Fibroblast of lung (primary cell): ENCODE results near the gene TCF7L1. TPM values are rescaled to one million over a fixed set of nuclear protein-coding genes. Genes with fewer than 3 reads are reported as not detected.

ENCODE experiments used
- DNase-seq, 2 donors: peaks; one replicate each; pipeline versions ENCODE4 v3.0.0 to v3.0.0-alpha.2; 2010; ENCODE audit warnings: low read depth in 2 of 2
- H2AFZ ChIP-seq: 2 replicates; pipeline ENCODE4 v1.5.1; 2012; ENCODE audit warnings: low read length, control low read depth, inconsistent platforms
- H3K27ac ChIP-seq: 2 replicates; pipeline ENCODE4 v1.5.1; 2011; ENCODE audit warnings: low read length, control low read depth; ENCODE audit not compliant: insufficient read depth
- H3K27me3 ChIP-seq: 2 replicates; pipeline ENCODE4 v1.5.1; 2011; ENCODE audit warnings: mild to moderate bottlenecking, low read length; ENCODE audit not compliant: control insufficient read depth, insufficient read depth
- H3K36me3 ChIP-seq: 2 replicates; pipeline ENCODE4 v1.5.1; 2011; ENCODE audit warnings: low read length; ENCODE audit not compliant: control insufficient read depth, insufficient read depth
- H3K4me1 ChIP-seq: 2 replicates; pipeline ENCODE4 v1.5.1; 2011; ENCODE audit warnings: low read length; ENCODE audit not compliant: control insufficient read depth, insufficient read depth; ENCODE audit errors: extremely low read depth
- H3K4me2 ChIP-seq: 2 replicates; pipeline ENCODE4 v1.5.1; 2011; ENCODE audit warnings: low read length, control low read depth; ENCODE audit not compliant: insufficient read depth; ENCODE audit errors: extremely low read depth
- H3K4me3 ChIP-seq, 4 experiments: fragments of 200-600 bp in 1 of 4; sonication (generic) in 1 of 4; replicated peaks in 1 of 4; 2 replicates each; pipeline ENCODE4 v1.5.1; 2011 to 2016; ENCODE audit warnings: low read length in 4 of 4, low read depth in 3 of 4, mild to moderate bottlenecking in 3 of 4, control low read depth in 2 of 4, inconsistent platforms in 1 of 4, mixed read lengths in 1 of 4; ENCODE audit not compliant: insufficient read depth in 1 of 4; ENCODE audit errors: control extremely low read depth in 1 of 4
- H3K79me2 ChIP-seq: 2 replicates; pipeline ENCODE4 v1.5.1; 2012; ENCODE audit warnings: mild to moderate bottlenecking, low read length, inconsistent platforms; ENCODE audit not compliant: control insufficient read depth, insufficient read depth
- H3K9ac ChIP-seq: 2 replicates; pipeline ENCODE4 v1.5.1; 2011; ENCODE audit warnings: mild to moderate bottlenecking, low read length, control low read depth; ENCODE audit not compliant: insufficient read depth
- H3K9me3 ChIP-seq: 2 replicates; pipeline ENCODE4 v1.5.1; 2012; ENCODE audit warnings: low read depth, low read length; ENCODE audit not compliant: control insufficient read depth, insufficient read depth
- H4K20me1 ChIP-seq: 2 replicates; pipeline ENCODE4 v1.5.1; 2011; ENCODE audit warnings: low read length; ENCODE audit not compliant: control insufficient read depth, insufficient read depth; ENCODE audit errors: extremely low read depth
- EZH2 ChIP-seq: IDR thresholded peaks from 2 replicates; pipeline ENCODE4 v1.5.1; 2012; ENCODE audit warnings: low read length, control low read depth, mild to moderate bottlenecking; ENCODE audit errors: missing control alignments
- polyA plus RNA-seq, 2 donors: library from polyadenylated mRNA; depleted of rRNA in 1 of 2; stranded (reverse) in 1 of 2; unstranded in 1 of 2; fragments of >200 nt; gene quantifications; 2 replicates each; pipeline ENCODE4 v1.2.1, GENCODE V29; 2011 to 2012; ENCODE audit warnings: missing spikeins in 1 of 2
- total RNA-seq: library from RNA; depleted of rRNA; stranded (reverse); fragments of >200 nt; gene quantifications from 2 replicates; pipeline ENCODE4 v1.2.1, GENCODE V29; 2014
- TF ChIP-seq, protein P1 (sequence below), 2 donors: IDR thresholded peaks in 1 of 2; conservative IDR thresholded peaks in 1 of 2; 1 replicate in 1 of 2; 2 replicates in 1 of 2; pipeline ENCODE4 v1.5.1; 2011 to 2012; ENCODE audit warnings: low read length in 2 of 2, control low read depth in 1 of 2, inconsistent platforms in 1 of 2, low read depth in 1 of 2, mild to moderate bottlenecking in 1 of 2

Gene TCF7L1
- total and polyA plus RNA-seq, 2 donors (not counting 1 experiment from before 2014, with no cell fraction given): 0.83 to 1.5 TPM

DNA sequence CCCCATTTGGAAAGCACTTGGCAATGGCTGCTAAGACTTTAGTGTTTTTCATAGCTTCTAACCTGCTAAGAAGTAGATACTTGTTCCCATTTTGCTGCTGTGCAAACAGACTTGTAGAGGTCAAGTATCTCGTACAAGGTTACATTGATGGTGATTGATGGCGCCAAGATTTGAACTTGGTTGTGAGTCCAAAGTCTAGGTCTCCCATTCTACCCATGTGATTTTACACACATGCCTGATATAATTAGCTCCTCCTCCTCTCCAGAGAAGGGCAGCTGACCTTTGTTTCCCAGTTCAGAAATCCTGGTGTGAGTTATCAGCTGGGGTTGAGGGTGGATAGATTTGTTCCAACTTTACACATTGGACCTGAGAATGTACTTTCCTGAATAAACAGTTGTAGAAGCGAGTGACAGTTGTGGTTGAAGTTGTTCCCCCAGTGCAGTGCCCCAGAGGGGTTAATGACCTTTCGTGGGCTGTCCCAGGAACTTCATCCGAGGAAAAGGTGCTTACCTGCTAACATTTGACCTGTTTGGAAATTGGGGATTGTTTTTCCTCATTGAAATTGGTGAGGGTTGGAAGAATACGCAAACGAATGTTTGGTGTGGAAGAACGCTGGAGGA is 10.4 kb downstream of the TCF7L1 start:
- no peak overlapping the region for H2AFZ ChIP-seq
- no peak overlapping the region for H3K27ac ChIP-seq
- DNase-seq: no peak
- H3K9me3 ChIP-seq: no peaks in the 10 kb centered on the region
- H3K4me2 ChIP-seq: no peak overlapping the region
- no peaks in the 10 kb centered on the region for H3K4me1 ChIP-seq
- H3K36me3 ChIP-seq: no peaks in the 10 kb centered on the region
- no peaks in the 10 kb centered on the region for H4K20me1 ChIP-seq
- H3K4me3 ChIP-seq: no peak overlapping the region
- H3K79me2 ChIP-seq: no peaks in the 10 kb centered on the region
- no peak overlapping the region for H3K9ac ChIP-seq
- H3K27me3 ChIP-seq: no peaks in the 10 kb centered on the region
- no peak for TF ChIP-seq EZH2
- TF ChIP-seq, protein P1, sequence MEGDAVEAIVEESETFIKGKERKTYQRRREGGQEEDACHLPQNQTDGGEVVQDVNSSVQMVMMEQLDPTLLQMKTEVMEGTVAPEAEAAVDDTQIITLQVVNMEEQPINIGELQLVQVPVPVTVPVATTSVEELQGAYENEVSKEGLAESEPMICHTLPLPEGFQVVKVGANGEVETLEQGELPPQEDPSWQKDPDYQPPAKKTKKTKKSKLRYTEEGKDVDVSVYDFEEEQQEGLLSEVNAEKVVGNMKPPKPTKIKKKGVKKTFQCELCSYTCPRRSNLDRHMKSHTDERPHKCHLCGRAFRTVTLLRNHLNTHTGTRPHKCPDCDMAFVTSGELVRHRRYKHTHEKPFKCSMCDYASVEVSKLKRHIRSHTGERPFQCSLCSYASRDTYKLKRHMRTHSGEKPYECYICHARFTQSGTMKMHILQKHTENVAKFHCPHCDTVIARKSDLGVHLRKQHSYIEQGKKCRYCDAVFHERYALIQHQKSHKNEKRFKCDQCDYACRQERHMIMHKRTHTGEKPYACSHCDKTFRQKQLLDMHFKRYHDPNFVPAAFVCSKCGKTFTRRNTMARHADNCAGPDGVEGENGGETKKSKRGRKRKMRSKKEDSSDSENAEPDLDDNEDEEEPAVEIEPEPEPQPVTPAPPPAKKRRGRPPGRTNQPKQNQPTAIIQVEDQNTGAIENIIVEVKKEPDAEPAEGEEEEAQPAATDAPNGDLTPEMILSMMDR (conservative IDR thresholded peaks at IDR 0.05 in 1 of 2, IDR thresholded peaks at IDR 0.05 in 1 of 2; ENCODE audit: low read depth in 1 of 2, low read length in 2 of 2): no peak

DNA sequence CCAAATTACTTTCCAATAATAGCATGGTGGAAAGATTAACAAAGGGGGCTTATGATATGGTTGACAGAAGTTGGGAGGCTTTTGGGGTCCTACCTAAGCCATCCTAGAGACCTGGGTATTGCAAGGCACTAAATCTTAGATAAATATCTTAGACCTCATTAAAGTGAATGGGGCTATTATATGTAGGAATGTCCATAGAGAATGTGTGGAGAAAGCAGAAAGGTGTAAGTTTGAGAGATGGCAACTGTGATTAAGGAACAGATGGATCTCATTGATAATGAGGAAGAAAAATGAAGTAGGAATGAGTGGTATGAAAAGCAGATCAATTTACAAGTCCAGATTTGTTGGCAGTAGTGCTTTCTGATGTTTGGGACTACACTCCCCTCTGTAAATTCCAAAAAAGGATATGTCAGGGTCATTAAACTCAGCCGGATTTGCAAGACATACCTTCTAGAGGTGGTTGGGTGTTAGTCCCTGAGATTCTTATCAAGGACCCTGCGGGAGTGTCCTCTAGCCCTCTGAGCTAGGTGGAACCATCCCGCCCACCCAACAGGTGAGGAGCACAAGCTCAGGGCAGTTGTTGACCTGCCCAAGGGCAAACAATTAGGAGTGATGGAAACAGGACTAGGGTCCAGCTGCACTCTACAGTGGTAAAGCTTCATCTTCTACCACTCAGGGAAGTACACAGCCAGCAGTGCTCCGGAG is 12.1 kb downstream of the TCF7L1 start:
- no peak overlapping the region for H3K27ac ChIP-seq
- H2AFZ ChIP-seq: no peak overlapping the region
- no peak overlapping the region for H3K9ac ChIP-seq
- H3K4me3 ChIP-seq: no peak overlapping the region
- H3K4me1 ChIP-seq: no peaks in the 10 kb centered on the region
- H3K4me2 ChIP-seq: no peak overlapping the region
- TF ChIP-seq, protein P1 (conservative IDR thresholded peaks at IDR 0.05 in 1 of 2, IDR thresholded peaks at IDR 0.05 in 1 of 2; ENCODE audit: low read depth in 1 of 2, low read length in 2 of 2): no peak
- no peak for TF ChIP-seq EZH2
- no peaks in the 10 kb centered on the region for H3K36me3 ChIP-seq
- no peaks in the 10 kb centered on the region for H4K20me1 ChIP-seq
- no peaks in the 10 kb centered on the region for H3K9me3 ChIP-seq
- H3K79me2 ChIP-seq: no peaks in the 10 kb centered on the region
- DNase-seq: no peak
- no peaks in the 10 kb centered on the region for H3K27me3 ChIP-seq

DNA sequence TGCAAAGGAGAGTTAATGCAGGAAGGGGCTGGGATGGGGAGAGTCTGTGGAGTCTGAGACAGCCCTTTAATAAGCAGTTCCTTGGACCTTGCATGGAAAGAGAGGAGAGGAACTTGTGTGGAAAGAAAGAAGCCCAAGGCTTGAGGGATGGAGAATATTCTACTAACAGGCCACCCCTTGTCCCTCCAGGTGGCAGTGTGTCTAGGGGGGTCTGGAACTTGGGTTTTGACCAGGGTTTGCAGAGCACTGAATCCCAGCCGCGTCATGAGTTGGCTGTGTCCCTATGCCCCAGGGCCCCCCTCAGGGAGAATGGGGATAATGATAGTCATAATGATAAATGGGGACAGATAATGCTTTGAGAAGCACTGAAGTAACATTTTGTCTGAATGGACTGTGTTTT is 15.0 kb downstream of the TCF7L1 start:
- H2AFZ ChIP-seq: no peak overlapping the region
- no peak overlapping the region for H3K27ac ChIP-seq
- H3K4me2 ChIP-seq: no peak overlapping the region
- no peaks in the 10 kb centered on the region for H3K36me3 ChIP-seq
- H4K20me1 ChIP-seq: no peaks in the 10 kb centered on the region
- H3K9me3 ChIP-seq: no peaks in the 10 kb centered on the region
- no peak overlapping the region for H3K4me3 ChIP-seq
- H3K9ac ChIP-seq: no peak overlapping the region
- no peak for DNase-seq
- no peaks in the 10 kb centered on the region for H3K79me2 ChIP-seq
- TF ChIP-seq, protein P1 (conservative IDR thresholded peaks at IDR 0.05 in 1 of 2, IDR thresholded peaks at IDR 0.05 in 1 of 2; ENCODE audit: low read depth in 1 of 2, low read length in 2 of 2): no peak
- no peak for TF ChIP-seq EZH2
- H3K4me1 ChIP-seq: no peaks in the 10 kb centered on the region
- no peaks in the 10 kb centered on the region for H3K27me3 ChIP-seq
